T-helper 17 cell (primary cell): Measurements from ENCODE around the gene CPA2. TPM values are rescaled to one million over a fixed set of nuclear protein-coding genes. Genes with fewer than 3 reads are reported as not detected.

Experiments
- ATAC-seq: fragments of 150-1000 bp; cut with Tn5 transposase; 2 replicates; pipeline ENCODE4 v1.10.0; 2021; ENCODE audit warnings: mild to moderate bottlenecking, moderate library complexity
- DNase-seq, 3 donors: peaks; one replicate each; pipeline versions ENCODE4 v3.0.0 to v3.0.0-alpha.2; 2020 to 2021
- H3K9me3 ChIP-seq: one replicate; pipeline ENCODE4 v1.7.0; 2013; ENCODE audit warnings: low read length, mild to moderate bottlenecking; ENCODE audit not compliant: control insufficient read depth, poor library complexity, severe bottlenecking
- H3K27ac Mint-ChIP-seq: one replicate; pipeline ENCODE4 v1.8.0; 2022; ENCODE audit warnings: mild to moderate bottlenecking, moderate library complexity, mixed read lengths
- H3K27me3 Mint-ChIP-seq: one replicate; pipeline ENCODE4 v1.8.0; 2022; ENCODE audit warnings: mixed read lengths
- H3K36me3 Mint-ChIP-seq: one replicate; pipeline ENCODE4 v1.8.0; 2022; ENCODE audit warnings: low read depth, mixed read lengths
- H3K4me1 Mint-ChIP-seq: one replicate; pipeline ENCODE4 v1.8.0; 2022; ENCODE audit warnings: mild to moderate bottlenecking, mixed read lengths
- H3K4me3 Mint-ChIP-seq: one replicate; pipeline ENCODE4 v1.8.0; 2022; ENCODE audit warnings: mild to moderate bottlenecking, moderate library complexity, mixed read lengths
- total RNA-seq, 4 donors: library from RNA in 2 of 4; stranded (reverse) in 2 of 4; gene quantifications; one replicate each; pipeline ENCODE4 v1.2.3 and lab custom pipeline; 2022 to 2026

The CPA2 gene
- total RNA-seq, 2 donors from 2014 or later = not detected

DNA sequence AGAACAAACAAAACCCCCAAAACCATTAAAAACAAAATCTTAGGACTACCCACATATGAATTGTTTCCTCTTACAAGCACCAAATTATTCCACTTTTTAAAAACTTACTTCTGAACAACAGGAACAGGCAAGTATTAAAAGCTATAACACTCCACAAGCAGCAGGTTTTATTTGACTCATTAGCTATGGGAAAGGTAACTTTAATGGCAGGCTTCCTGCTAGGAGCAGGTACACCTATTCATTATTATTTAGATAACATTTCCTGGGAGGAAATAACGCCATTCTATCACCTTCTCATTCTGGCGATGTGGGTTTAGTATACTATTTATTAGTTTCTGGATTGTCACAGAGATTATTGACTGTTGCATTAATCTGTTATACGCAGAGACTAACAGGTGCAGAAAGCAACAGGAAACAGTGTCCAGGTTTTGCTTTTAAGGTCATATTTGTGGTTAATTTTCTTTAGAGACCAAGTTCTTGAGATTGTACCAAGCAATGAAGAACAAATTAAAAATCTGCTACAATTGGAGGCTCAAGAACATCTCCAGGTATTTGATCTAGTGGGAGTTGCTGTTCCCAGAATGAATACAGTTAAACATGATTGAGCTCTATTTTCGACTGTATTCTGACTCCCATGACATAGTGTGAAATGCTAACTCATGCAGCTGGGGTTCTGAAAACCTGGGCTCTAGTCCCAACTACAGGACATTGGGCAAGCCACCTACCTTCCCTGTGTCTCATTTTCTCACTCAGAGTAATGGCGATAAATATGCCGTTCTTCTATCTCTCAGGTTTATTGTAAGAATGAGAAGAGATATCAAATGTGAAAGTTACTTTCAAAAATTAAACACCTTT, 2.0 kb downstream of the CPA2 start:
- Mint-ChIP-seq H3K4me1 (no peaks in the 10 kb centered on the region), H3K27ac (no peak overlapping the region), H3K27me3 (peaks cover 29% of the 10 kb centered on the region), H3K4me3 (no peak overlapping the region), H3K36me3 (peaks cover 2% of the 10 kb centered on the region)
- no peaks in the 10 kb centered on the region for H3K9me3 ChIP-seq
- ATAC-seq = no peak
- DNase-seq = no peak

DNA sequence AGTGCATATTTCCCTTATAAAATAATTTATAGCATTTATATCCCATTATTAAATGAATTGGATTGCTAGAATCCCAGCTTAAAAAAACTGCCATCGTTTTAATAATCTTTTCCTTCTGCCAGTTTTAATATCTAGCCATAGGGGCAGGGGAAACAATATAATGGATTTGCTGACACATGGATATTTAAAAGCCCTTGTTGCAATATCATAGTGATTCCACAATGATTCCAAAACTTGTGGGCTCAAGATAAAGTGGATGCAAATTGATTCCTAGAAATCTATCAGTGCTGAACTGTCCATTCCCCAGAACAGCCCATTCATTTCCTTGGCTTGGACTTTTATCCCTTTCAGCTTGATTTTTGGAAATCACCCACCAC, 2.6 kb downstream of the CPA2 start:
- H3K36me3 Mint-ChIP-seq = peaks cover 2% of the 10 kb centered on the region
- no peaks in the 10 kb centered on the region for H3K9me3 ChIP-seq
- no peak overlapping the region for H3K27ac Mint-ChIP-seq
- ATAC-seq = no peak
- no peak overlapping the region for H3K4me3 Mint-ChIP-seq
- H3K4me1 Mint-ChIP-seq = no peaks in the 10 kb centered on the region
- DNase-seq = no peak
- peaks cover 32% of the 10 kb centered on the region for H3K27me3 Mint-ChIP-seq

DNA sequence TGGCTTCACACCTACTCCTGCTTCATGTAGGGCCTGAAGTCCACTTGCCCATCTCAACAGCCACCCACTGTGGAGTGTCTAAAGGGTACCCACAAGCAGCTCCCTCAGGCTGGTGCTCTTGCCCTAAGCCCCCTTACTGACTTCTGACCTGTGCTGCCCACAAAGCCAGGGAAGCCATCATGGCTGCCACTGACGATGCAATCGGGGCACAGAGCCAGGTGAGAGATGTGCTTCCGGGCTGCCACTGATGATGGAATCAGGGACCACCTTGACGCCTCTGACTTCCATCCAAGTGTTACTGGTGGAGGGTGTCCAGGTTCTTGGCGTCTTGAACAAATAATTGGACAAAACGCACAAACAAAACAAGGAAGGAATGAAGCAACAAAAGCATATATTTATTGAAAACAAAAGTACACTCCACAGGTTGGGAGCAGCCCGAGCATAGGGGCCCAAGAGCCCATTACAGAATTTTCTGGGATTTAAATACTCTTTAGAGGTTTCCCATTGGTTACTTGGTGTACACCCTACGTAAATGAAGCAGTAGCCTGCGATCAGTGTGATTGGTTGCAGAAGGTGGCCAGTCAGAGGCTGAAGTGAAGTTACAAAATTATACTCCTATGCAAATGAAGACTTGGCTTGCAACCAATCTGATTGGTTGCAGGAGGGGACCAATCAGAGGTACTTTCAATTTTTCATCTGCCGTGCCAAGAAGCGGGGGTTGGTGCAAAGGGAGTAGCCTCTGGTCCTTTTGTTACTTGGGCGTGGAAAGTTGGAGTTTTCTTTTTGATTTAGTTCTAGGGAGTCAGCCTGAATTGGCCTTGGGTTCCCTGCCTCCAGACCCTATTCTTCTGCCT, 4.5 kb downstream of the CPA2 start:
- no peaks in the 10 kb centered on the region for H3K9me3 ChIP-seq
- H3K4me3 Mint-ChIP-seq = no peak overlapping the region
- peaks cover 36% of the 10 kb centered on the region for H3K27me3 Mint-ChIP-seq
- H3K36me3 Mint-ChIP-seq = peaks cover 2% of the 10 kb centered on the region
- H3K4me1 Mint-ChIP-seq = no peaks in the 10 kb centered on the region
- DNase-seq (no peak), ATAC-seq (no peak)
- H3K27ac Mint-ChIP-seq = no peak overlapping the region

DNA sequence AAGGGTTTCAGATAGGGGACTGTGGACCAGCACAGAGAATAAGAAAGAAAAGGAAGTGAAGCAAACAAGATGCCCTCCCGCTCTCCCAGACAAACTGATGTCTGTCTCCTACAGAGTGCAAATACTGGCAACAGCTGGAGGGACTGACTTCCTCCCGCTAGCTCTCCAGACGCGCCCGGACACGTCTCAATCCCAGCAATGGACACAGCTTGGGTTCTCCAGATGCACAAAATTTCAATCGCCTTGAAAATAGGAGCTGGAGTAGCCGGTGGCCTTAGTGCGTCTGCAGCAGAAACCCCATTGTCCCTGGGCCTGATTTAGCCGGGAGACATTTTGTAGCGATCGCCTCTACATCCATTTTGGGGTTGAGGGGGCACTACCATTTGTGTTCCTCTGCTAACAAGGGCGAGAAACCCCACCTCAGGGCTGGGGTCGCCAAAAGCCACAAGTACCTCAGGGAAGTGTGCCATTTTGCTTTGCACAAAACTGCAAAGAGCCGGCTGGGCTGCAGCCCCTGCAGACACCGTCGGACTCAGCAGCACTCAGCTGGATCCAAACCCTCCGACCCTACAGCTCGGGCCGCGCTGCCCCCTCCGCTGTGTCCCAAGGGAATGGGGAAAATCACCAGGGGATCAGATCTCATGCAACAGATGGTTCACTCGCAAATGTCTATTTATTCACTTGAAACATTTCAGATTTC, 5.9 kb downstream of the CPA2 start:
- H3K27me3 Mint-ChIP-seq = peaks cover 41% of the 10 kb centered on the region
- H3K27ac Mint-ChIP-seq = no peak overlapping the region
- H3K9me3 ChIP-seq = no peaks in the 10 kb centered on the region
- H3K4me3 Mint-ChIP-seq = no peak overlapping the region
- H3K4me1 Mint-ChIP-seq = peaks cover 8% of the 10 kb centered on the region
- DNase-seq (no peak), ATAC-seq (no peak)
- H3K36me3 Mint-ChIP-seq = no peaks in the 10 kb centered on the region

DNA sequence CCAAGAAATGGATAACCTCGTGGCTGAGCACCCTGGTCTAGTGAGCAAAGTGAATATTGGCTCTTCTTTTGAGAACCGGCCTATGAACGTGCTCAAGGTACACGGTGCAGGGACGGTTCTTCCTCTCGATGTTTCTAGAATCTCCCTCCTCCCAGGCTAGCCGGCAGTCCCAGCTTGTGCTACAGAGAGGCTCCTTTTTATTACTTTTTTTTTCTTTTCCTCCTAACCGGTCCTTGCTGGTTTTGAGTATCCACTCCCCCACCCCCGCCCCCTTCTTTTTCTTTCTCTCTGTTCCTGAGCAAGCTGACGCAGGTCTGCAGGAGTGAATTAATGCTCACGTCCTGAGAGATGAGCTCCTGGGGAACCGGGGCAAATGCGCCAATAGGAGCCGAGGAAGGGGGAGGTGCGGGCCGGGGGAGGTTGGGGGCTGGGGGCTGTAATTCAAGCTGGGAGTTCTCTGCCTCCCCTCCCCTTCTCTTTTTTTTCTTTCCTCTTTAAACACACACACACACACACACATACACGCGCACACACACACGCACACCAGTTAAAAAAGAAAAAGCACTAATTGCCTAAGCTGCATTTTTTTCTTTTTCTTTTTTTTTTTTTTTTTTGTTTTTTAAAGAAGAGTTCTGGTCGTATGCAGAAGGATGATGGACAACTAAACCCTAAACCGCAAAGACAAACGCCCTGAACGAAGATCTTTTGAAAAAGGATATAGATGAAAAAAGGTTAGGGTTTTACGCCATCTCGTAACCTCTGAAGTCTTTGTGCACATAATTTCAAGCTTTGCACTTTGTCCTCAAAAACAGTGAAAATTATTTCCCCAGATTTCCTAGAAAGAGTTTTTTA, 6.6 kb downstream of the CPA2 start:
- ATAC-seq = no peak
- no peaks in the 10 kb centered on the region for H3K9me3 ChIP-seq
- no peaks in the 10 kb centered on the region for H3K36me3 Mint-ChIP-seq
- H3K27ac Mint-ChIP-seq = no peak overlapping the region
- H3K4me3 Mint-ChIP-seq = peak overlapping the region; percentile 53
- peaks cover 45% of the 10 kb centered on the region for H3K27me3 Mint-ChIP-seq
- peaks cover 8% of the 10 kb centered on the region for H3K4me1 Mint-ChIP-seq
- no peak for DNase-seq

DNA sequence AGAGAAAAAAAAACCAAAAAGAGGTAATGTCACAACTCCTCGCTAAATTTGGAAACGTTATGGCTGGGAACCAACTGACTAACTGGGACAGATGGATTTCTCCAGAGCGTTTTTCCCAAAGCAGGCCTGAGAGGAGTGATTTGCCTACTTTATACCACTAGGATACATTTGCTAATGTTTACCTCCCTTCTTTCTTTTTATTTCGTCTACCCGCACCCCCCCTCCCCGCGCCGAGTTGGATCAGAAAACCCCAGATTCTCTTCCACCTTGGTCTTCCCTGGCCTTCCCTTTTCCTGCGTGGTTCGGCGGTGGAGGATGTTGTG, 7.2 kb downstream of the CPA2 start:
- Mint-ChIP-seq H3K27me3 (peaks cover 45% of the 10 kb centered on the region), H3K36me3 (no peaks in the 10 kb centered on the region), H3K4me1 (peaks cover 8% of the 10 kb centered on the region), H3K4me3 (no peak overlapping the region), H3K27ac (no peak overlapping the region)
- ATAC-seq (no peak), DNase-seq (no peak)
- H3K9me3 ChIP-seq = no peaks in the 10 kb centered on the region

DNA sequence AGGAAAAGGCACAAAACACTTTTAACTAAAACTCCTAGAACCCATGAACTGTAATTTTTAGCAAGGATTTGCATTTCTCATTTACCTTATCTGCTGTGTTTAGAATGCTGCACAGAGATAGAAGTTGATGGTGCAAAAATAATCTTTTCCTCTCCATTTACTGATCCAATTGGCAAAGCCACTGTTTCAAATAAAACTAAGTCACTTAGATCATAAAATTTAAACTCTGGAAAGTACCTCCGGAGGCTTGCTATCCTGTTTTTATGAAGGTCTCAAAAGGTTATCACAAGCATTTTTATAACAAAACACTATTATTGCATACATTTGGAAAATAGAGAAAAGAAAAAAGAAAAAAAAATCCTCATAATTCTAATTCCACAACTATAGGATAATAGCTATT, 7.6 kb downstream of the CPA2 start:
- Mint-ChIP-seq H3K4me1 (peaks cover 8% of the 10 kb centered on the region), H3K27ac (no peak overlapping the region), H3K4me3 (no peak overlapping the region), H3K27me3 (peaks cover 45% of the 10 kb centered on the region), H3K36me3 (no peaks in the 10 kb centered on the region)
- ATAC-seq (no peak), DNase-seq (no peak)
- no peaks in the 10 kb centered on the region for H3K9me3 ChIP-seq

DNA sequence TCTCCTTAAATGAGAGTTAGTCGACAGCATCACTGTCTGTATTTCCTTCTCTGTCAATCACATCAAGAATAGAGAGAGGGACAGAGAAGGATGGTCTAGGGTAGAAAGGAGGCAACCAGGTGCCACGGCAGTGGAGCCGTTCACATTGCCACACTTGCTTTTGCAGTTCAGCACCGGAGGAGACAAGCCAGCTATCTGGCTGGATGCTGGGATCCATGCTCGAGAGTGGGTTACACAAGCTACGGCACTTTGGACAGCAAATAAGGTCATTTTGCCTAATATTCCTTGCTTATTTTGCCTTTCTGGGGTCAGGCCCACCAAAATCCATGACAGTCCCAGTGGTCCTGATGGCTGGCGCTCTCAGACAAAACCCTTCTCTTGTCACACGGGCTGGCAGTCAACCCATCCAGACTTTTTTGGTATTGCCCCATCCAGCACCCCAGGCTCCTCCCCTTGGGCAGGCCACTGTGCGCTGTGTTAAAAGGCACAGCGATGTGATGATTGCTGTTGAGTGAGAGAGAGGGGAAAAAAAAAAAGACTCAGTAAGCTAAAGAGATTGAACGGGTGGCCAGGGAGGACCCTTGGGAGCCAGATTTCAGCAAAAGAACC, 8.4 kb downstream of the CPA2 start:
- Mint-ChIP-seq H3K36me3 (no peaks in the 10 kb centered on the region), H3K4me1 (peaks cover 8% of the 10 kb centered on the region), H3K27me3 (peaks cover 41% of the 10 kb centered on the region), H3K27ac (no peak overlapping the region), H3K4me3 (no peak overlapping the region)
- DNase-seq (no peak), ATAC-seq (no peak)
- H3K9me3 ChIP-seq = no peaks in the 10 kb centered on the region

DNA sequence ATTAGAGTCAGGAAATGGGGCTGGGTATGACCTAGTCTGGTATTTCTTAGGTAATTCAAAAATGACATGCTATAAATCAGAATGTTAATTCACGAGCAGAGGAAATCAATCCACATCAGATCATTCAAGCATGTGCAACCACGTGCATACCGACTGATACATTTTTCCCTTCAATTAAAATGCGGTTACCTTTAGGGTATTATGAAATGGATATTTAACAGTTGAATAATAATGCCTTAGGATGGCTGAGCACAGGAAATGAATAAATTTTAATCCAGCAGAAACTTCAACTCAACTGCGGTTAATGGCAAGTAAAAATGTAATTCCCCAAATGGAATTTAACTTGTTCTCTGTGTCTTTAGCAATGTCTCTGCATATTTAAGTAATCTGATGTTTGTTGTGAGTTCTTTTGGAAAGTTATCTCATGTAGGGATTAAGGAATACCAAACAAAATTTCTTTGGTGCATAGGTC, 9.2 kb downstream of the CPA2 start:
- Mint-ChIP-seq H3K27ac (no peak overlapping the region), H3K4me1 (peaks cover 8% of the 10 kb centered on the region), H3K4me3 (no peak overlapping the region), H3K36me3 (no peaks in the 10 kb centered on the region), H3K27me3 (peaks cover 49% of the 10 kb centered on the region)
- H3K9me3 ChIP-seq = no peaks in the 10 kb centered on the region
- no peak for DNase-seq
- ATAC-seq = no peak

DNA sequence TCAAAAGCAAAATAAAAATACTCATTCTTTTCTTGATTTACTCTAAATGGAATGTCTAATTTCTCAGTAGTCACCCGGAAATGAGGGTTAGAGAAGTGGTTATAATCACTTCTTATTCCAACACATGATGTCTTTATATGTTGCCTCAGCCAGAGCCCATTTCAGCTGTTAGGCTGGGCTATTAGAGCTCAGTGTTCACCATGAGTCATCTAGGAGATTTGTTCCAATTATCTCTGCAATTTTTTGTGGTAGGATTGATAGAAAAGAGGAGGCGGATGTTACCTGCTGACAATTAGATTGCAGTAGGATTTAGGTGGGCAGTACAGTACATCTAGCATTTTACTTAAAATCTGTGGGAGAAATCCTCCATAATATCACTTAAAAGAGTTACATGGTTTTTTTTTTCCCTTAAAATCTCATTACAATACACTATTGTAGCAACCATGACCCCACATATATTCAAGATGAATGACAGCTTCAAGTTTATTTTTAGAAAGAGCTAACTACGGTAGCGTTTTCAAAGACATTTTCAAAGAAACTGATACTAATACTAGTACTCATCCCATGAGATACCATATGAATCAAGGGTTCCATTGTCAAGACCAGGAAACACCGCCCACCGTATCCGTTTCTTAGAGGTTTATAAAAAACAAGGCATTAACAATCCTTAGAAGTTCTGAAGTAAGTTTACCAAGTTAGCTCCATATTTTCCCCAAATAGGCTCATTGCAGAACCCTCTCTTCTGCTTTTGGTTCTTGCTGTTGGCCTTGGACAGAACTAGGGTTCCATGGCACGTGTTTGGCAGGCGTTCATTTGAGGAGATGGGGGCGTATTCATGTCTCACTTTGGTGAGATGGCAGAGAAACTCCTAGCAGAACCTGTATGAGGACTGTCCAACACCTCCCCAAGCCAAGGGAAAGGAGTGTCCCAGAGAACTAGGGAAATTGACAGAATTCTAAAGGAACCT, 10.4 kb downstream of the CPA2 start:
- peaks cover 50% of the 10 kb centered on the region for H3K27me3 Mint-ChIP-seq
- H3K27ac Mint-ChIP-seq = no peak overlapping the region
- H3K4me3 Mint-ChIP-seq = no peak overlapping the region
- DNase-seq = no peak
- H3K4me1 Mint-ChIP-seq = peaks cover 8% of the 10 kb centered on the region
- no peaks in the 10 kb centered on the region for H3K9me3 ChIP-seq
- no peaks in the 10 kb centered on the region for H3K36me3 Mint-ChIP-seq
- no peak for ATAC-seq

DNA sequence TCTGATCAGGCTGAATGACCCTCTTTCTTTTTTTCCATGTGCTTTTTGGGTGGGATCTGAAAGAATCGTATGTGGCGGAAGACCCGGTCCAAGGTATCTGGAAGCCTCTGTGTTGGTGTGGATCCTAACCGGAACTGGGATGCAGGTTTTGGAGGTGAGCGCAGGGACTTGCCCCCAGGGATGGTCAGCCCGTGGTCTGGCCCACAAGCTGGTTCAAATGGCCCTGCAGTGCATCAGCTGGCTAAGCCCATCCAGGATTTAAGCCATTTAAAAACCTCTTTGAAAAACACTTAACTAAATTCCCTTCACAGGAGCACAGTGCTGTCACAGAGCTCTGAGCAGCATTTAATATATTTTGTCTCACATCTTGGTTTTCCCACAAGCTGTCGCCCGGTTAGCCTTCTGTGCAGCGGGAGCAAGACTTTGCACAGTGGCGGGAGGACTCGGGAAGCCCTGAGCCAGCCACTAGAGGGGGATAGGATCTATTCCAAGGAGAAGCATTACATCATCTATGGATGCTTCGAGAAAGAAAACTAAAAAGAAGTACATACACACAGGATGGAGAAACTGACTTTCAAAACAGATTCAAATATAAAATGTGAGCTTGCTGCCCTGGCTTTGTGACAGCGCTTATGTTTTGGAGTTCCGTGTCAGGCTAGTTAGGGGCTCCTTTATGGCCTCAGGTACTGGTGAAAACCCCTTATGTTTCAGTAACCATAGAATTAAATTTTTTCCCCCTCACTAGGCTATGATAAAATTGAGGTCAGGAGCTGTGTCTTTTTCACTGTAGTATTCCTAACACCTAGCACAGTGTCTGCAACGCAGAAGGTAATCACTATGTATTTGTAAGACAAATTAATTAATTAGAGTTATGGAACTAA, 11.3 kb downstream of the CPA2 start:
- Mint-ChIP-seq H3K4me1 (peaks cover 8% of the 10 kb centered on the region), H3K36me3 (no peaks in the 10 kb centered on the region), H3K27me3 (peaks cover 59% of the 10 kb centered on the region), H3K27ac (no peak overlapping the region), H3K4me3 (no peak overlapping the region)
- no peaks in the 10 kb centered on the region for H3K9me3 ChIP-seq
- no peak for ATAC-seq
- DNase-seq = no peak
